ENCODE data around the gene ERBB2. TPM values are rescaled to one million over a fixed set of nuclear protein-coding genes. Genes with fewer than 3 reads are reported as not detected.

The ERBB2 gene
- total and polyA plus RNA-seq, 2 of the 13 experiments (the other 11 are each of a cell fraction or from before 2014, with no cell fraction given): 57.7 to 64.1 TPM

DNA sequence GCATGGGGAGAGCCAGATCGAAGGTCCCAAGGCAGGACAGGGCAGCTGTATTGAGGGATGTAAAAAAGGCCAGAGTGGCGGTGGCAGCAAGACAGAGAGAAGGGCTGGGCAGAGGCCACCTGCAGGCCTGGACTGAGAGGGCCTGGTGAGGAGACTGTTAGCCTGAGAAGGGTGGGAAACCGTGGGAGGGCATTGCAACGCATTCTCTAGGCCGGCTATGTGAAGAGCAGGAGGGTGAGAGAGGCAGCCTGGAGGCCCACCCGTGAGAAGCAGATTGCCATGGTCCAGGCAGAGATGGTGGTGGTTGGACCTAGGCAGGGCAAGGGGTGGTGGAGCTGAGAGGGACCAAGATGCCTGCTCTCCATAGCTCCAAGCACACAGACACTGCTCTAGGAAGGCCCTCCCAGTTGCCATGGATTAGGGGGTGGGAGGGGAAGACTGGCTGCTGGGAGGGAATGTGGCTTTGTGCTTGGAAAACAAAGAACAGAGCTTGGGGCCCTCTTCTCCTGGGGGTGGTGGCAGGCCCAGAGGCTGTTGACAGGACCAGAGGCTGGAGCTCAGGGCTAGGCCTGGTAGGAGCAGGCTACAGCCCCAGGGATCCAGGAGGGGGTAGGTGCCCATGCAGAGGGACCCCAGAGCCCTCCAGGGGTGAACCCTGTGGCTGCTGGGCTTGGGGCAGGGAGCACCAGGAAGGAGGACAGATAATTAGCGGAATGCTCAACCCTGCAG lies 47.1 kb upstream of the ERBB2 start (continued):
- TF ChIP-seq, protein P1, sequence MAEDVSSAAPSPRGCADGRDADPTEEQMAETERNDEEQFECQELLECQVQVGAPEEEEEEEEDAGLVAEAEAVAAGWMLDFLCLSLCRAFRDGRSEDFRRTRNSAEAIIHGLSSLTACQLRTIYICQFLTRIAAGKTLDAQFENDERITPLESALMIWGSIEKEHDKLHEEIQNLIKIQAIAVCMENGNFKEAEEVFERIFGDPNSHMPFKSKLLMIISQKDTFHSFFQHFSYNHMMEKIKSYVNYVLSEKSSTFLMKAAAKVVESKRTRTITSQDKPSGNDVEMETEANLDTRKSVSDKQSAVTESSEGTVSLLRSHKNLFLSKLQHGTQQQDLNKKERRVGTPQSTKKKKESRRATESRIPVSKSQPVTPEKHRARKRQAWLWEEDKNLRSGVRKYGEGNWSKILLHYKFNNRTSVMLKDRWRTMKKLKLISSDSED (CRISPR knock-in tag; IDR thresholded peaks at IDR 0.05): no peak
- TF ChIP-seq ZNF20 (CRISPR knock-in tag; IDR thresholded peaks at IDR 0.05) (no peak), CHD2 (IDR thresholded peaks at IDR 0.05; ENCODE audit: low read depth, low read length) (no peak), SIX1 (CRISPR knock-in tag; IDR thresholded peaks at IDR 0.05; ENCODE audit: borderline replicate concordance) (no peak), ZNF180 (CRISPR knock-in tag; IDR thresholded peaks at IDR 0.05; ENCODE audit: borderline replicate concordance, low read depth) (no peak), ZNF747 (CRISPR knock-in tag; IDR thresholded peaks at IDR 0.05; ENCODE audit: borderline replicate concordance) (no peak), FOXA1 (IDR thresholded peaks at IDR 0.05) (no peak), FOXA1 (CRISPR knock-in tag; IDR thresholded peaks at IDR 0.05) (peak; percentile 43), ESRRA (CRISPR knock-in tag; IDR thresholded peaks at IDR 0.05; ENCODE audit: low read depth) (no peak), PRMT3 (CRISPR knock-in tag; IDR thresholded peaks at IDR 0.05; ENCODE audit: borderline replicate concordance, low read depth) (no peak), HOXA7 (CRISPR knock-in tag; IDR thresholded peaks at IDR 0.05) (no peak), GATA4 (IDR thresholded peaks at IDR 0.05; ENCODE audit: borderline replicate concordance, low read depth) (no peak), ARNTL (CRISPR knock-in tag; IDR thresholded peaks at IDR 0.05) (0 out of 2 replicates have a peak, but pooled peaks have one; percentile 41), FIP1L1 (IDR thresholded peaks at IDR 0.05; ENCODE audit: borderline replicate concordance, insufficient read depth, low read depth, low read length) (no peak), ZSCAN30 (CRISPR knock-in tag; IDR thresholded peaks at IDR 0.05) (no peak), ZMAT3 (CRISPR knock-in tag; conservative IDR thresholded peaks at IDR 0.05) (no peak), PCBP2 (optimal IDR thresholded peaks at IDR 0.05; ENCODE audit: low read depth, low read length, poor library complexity, severe bottlenecking) (no peak), ZBTB42 (CRISPR knock-in tag; IDR thresholded peaks at IDR 0.05) (no peak), RBAK (CRISPR knock-in tag; IDR thresholded peaks at IDR 0.05) (no peak), RFXANK (CRISPR knock-in tag; IDR thresholded peaks at IDR 0.05) (no peak), NFYC (CRISPR knock-in tag; IDR thresholded peaks at IDR 0.05) (no peak; the same call in 1 of the 2 replicates)
- TF ChIP-seq, protein P2, sequence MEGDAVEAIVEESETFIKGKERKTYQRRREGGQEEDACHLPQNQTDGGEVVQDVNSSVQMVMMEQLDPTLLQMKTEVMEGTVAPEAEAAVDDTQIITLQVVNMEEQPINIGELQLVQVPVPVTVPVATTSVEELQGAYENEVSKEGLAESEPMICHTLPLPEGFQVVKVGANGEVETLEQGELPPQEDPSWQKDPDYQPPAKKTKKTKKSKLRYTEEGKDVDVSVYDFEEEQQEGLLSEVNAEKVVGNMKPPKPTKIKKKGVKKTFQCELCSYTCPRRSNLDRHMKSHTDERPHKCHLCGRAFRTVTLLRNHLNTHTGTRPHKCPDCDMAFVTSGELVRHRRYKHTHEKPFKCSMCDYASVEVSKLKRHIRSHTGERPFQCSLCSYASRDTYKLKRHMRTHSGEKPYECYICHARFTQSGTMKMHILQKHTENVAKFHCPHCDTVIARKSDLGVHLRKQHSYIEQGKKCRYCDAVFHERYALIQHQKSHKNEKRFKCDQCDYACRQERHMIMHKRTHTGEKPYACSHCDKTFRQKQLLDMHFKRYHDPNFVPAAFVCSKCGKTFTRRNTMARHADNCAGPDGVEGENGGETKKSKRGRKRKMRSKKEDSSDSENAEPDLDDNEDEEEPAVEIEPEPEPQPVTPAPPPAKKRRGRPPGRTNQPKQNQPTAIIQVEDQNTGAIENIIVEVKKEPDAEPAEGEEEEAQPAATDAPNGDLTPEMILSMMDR (CRISPR knock-in tag; IDR thresholded peaks at IDR 0.05): peak; percentile 6; the same call in 1 of the 2 replicates
- TF ChIP-seq, protein P3, sequence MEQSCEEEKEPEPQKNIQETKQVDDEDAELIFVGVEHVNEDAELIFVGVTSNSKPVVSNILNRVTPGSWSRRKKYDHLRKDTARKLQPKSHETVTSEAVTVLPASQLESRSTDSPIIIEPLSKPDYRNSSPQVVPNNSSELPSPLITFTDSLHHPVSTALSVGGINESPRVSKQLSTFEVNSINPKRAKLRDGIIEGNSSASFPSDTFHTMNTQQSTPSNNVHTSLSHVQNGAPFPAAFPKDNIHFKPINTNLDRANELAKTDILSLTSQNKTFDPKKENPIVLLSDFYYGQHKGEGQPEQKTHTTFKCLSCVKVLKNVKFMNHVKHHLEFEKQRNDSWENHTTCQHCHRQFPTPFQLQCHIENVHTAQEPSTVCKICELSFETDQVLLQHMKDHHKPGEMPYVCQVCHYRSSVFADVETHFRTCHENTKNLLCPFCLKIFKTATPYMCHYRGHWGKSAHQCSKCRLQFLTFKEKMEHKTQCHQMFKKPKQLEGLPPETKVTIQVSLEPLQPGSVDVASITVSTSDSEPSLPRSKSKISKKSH (CRISPR knock-in tag; IDR thresholded peaks at IDR 0.05; ENCODE audit: borderline replicate concordance): no peak
- TF ChIP-seq, protein P4, sequence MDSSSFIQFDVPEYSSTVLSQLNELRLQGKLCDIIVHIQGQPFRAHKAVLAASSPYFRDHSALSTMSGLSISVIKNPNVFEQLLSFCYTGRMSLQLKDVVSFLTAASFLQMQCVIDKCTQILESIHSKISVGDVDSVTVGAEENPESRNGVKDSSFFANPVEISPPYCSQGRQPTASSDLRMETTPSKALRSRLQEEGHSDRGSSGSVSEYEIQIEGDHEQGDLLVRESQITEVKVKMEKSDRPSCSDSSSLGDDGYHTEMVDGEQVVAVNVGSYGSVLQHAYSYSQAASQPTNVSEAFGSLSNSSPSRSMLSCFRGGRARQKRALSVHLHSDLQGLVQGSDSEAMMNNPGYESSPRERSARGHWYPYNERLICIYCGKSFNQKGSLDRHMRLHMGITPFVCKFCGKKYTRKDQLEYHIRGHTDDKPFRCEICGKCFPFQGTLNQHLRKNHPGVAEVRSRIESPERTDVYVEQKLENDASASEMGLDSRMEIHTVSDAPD (CRISPR knock-in tag; IDR thresholded peaks at IDR 0.05): no peak
